K562 (cell line): ENCODE results near the gene TJP2. TPM values are rescaled to one million over a fixed set of nuclear protein-coding genes. Genes with fewer than 3 reads are reported as not detected.

Source experiments
- CREM ChIP-seq: IDR thresholded peaks from 2 replicates; pipeline ENCODE4 v1.6.1; 2014; ENCODE audit warnings: antibody characterized with exemption, low read depth
- CXXC5 ChIP-seq: fragments of 250-450 bp; sonication (Bioruptor Pico); IDR thresholded peaks from 2 replicates; pipeline ENCODE4 v1.8.0; 2022; ENCODE audit warnings: inconsistent platforms, mild to moderate bottlenecking, moderate library complexity
- EGR1 ChIP-seq: fragments of 450-650 bp; conservative IDR thresholded peaks from 2 replicates; pipeline ENCODE4 v1.6.1; 2017; ENCODE audit warnings: mild to moderate bottlenecking
- ELF4 ChIP-seq: fragments of 450-650 bp; formaldehyde crosslinking; IDR thresholded peaks from 2 replicates; pipeline ENCODE4 v1.4.0; 2022; ENCODE audit warnings: missing genetic modification characterization
- ERF ChIP-seq: fragments of 450-650 bp; formaldehyde crosslinking; IDR thresholded peaks from 2 replicates; pipeline ENCODE4 v1.4.0; 2020; ENCODE audit warnings: mild to moderate bottlenecking, mixed read lengths
- ESRRB ChIP-seq: fragments of 250-450 bp; sonication (Bioruptor Pico); IDR thresholded peaks from 2 replicates; pipeline ENCODE4 v1.5.0; 2020; ENCODE audit warnings: mild to moderate bottlenecking, moderate library complexity, borderline replicate concordance
- ETV6 ChIP-seq, 3 experiments: fragments of 150-350 bp in 1 of 3; sonication (generic) in 1 of 3; formaldehyde crosslinking in 1 of 3; IDR thresholded peaks; 2 replicates each; pipeline versions ENCODE4 v1.6.1 to v1.8.0; 2014 to 2022; ENCODE audit warnings: borderline replicate concordance in 2 of 3, low read depth in 2 of 3, antibody characterized with exemption in 1 of 3, low read length in 1 of 3, mild to moderate bottlenecking in 1 of 3, missing genetic modification reagents in 1 of 3
- FOSL1 ChIP-seq: fragments of 200-800 bp; sonication (Bioruptor generic); conservative IDR thresholded peaks from 2 replicates; pipeline ENCODE4 v1.6.1; 2016; ENCODE audit warnings: missing genetic modification characterization, missing compliant biosample characterization
- HMGN3 ChIP-seq: IDR thresholded peaks from 2 replicates; pipeline ENCODE4 v1.6.1; 2011; ENCODE audit warnings: borderline replicate concordance, low read depth, mild to moderate bottlenecking, mixed read lengths, low read length; ENCODE audit not compliant: insufficient read length; ENCODE audit errors: extremely low read depth
- ILK ChIP-seq: fragments of 450-650 bp; IDR thresholded peaks from 2 replicates; pipeline ENCODE4 v1.6.1; 2016; ENCODE audit warnings: missing genetic modification characterization, low read depth, mild to moderate bottlenecking, missing compliant biosample characterization, moderate library complexity, borderline replicate concordance
- KAT2B ChIP-seq: IDR thresholded peaks from one replicate; pipeline ENCODE4 v1.6.1; 2012; ENCODE audit warnings: low read depth, mild to moderate bottlenecking, control low read depth, inconsistent platforms, low read length, moderate library complexity
- MTA2 ChIP-seq: fragments of 450-650 bp; IDR thresholded peaks from 2 replicates; pipeline ENCODE4 v1.6.1; 2016; ENCODE audit warnings: low read depth
- NR2F6 ChIP-seq: fragments of 450-650 bp; formaldehyde crosslinking; IDR thresholded peaks from 2 replicates; pipeline ENCODE4 v1.4.0; 2020; ENCODE audit warnings: mild to moderate bottlenecking
- PHB2 ChIP-seq: fragments of 450-650 bp; IDR thresholded peaks from 2 replicates; pipeline ENCODE4 v1.6.1; 2017; ENCODE audit warnings: low read depth
- RUNX1 ChIP-seq: sonication (generic); IDR thresholded peaks from 2 replicates; pipeline ENCODE4 v1.6.1; 2016; ENCODE audit warnings: antibody characterized with exemption, low read depth
- TAL1 ChIP-seq: fragments of 450-650 bp; IDR thresholded peaks from 2 replicates; pipeline ENCODE4 v1.6.1; 2016; ENCODE audit warnings: mild to moderate bottlenecking
- TCF7L2 ChIP-seq: fragments of 150-350 bp; IDR thresholded peaks from 2 replicates; pipeline ENCODE4 v1.6.1; 2016; ENCODE audit warnings: low read depth, mild to moderate bottlenecking, low read length, moderate library complexity
- THRB ChIP-seq: fragments of 450-650 bp; formaldehyde crosslinking; conservative IDR thresholded peaks from 2 replicates; pipeline ENCODE4 v1.4.0; 2022; ENCODE audit warnings: mild to moderate bottlenecking, missing genetic modification characterization
- ZBTB12 ChIP-seq: fragments of 250-450 bp; sonication (Bioruptor Pico); IDR thresholded peaks from 2 replicates; pipeline ENCODE4 v1.4.0; 2020
- ZBTB33 ChIP-seq: sonication (generic); formaldehyde crosslinking; IDR thresholded peaks from 2 replicates; pipeline ENCODE4 v1.8.1; 2023; ENCODE audit warnings: mild to moderate bottlenecking, missing genetic modification reagents
- ZFPM2 ChIP-seq: fragments of 250-450 bp; sonication (Bioruptor Pico); IDR thresholded peaks from 2 replicates; pipeline ENCODE4 v1.5.1; 2022; ENCODE audit warnings: mild to moderate bottlenecking
- ZNF175 ChIP-seq: fragments of 200-800 bp; sonication (Bioruptor generic); IDR thresholded peaks from 2 replicates; pipeline ENCODE4 v1.6.1; 2016; ENCODE audit warnings: low read depth, mild to moderate bottlenecking, missing genetic modification characterization, missing compliant biosample characterization
- ZNF184 ChIP-seq: sonication (generic); formaldehyde crosslinking; IDR thresholded peaks from 2 replicates; pipeline ENCODE4 v1.5.0; 2020; ENCODE audit warnings: missing genetic modification reagents
- ZNF253 ChIP-seq: fragments of 250-450 bp; sonication (Bioruptor Pico); conservative IDR thresholded peaks from 2 replicates; pipeline ENCODE4 v1.6.1; 2021; ENCODE audit warnings: mild to moderate bottlenecking
- ZNF324 ChIP-seq: fragments of 250-450 bp; sonication (Bioruptor Pico); IDR thresholded peaks from 2 replicates; pipeline ENCODE4 v1.4.0; 2020; ENCODE audit warnings: mild to moderate bottlenecking
- ZNF586 ChIP-seq: fragments of 450-650 bp; formaldehyde crosslinking; conservative IDR thresholded peaks from 2 replicates; pipeline ENCODE4 v1.4.0; 2020; ENCODE audit warnings: mild to moderate bottlenecking, moderate library complexity
- polyA plus RNA-seq, 8 experiments: library from polyadenylated mRNA; depleted of rRNA in 4 of 8; stranded (reverse) in 5 of 8; unstranded in 3 of 8; fragments of >200 nt; fragmentation: Nextera tagmentation in 2 of 8; fragmentation: Illumina TruSeq in 1 of 8; extraction: Ambion mirVana in 2 of 8; extraction: Trizol in 1 of 8; gene quantifications; 2 replicates each; pipeline versions ENCODE4 v1.2.1 to v1.2.3, GENCODE V29; 2011 to 2014; ENCODE audit warnings: inconsistent platforms in 1 of 8, missing spikeins in 1 of 8
- total RNA-seq, 7 experiments: library from RNA; depleted of rRNA in 6 of 7; stranded (reverse); fragments of >200 nt in 6 of 7; fragmentation: Illumina TruSeq in 2 of 7; extraction: Trizol in 2 of 7; gene quantifications; 2 replicates each; pipeline versions ENCODE4 v1.2.1 to v1.2.3, GENCODE V29; 2011 to 2021; ENCODE audit warnings: low replicate concordance in 1 of 7

The TJP2 gene
- total and polyA plus RNA-seq, 9 of the 15 experiments (the other 6 are each of a cell fraction or from before 2014, with no cell fraction given) = 4.0 to 24.1 (median 16.8) TPM

GRCh38 chr9:69215774-69216485 is 41.9 kb downstream of the TJP2 start (continued):
- TF ChIP-seq ERF (CRISPR knock-in tag) (0 out of 2 replicates have a peak, but pooled peaks have one; percentile 32), FOSL1 (peak; percentile 91), ZBTB12 (peak; percentile 11; the same call in 1 of the 2 replicates), MTA2 (peak; percentile 97), RUNX1 (no peak), TAL1 (peak; percentile 98), ZNF586 (CRISPR knock-in tag) (no peak), CREM (0 out of 2 replicates have a peak, but pooled peaks have one; percentile 28), ZNF184 (no peak), ILK (tag) (no peak), ZNF324 (CRISPR knock-in tag) (no peak), ZBTB33 (no peak), PHB2 (peak; percentile 91), ESRRB (no peak), CXXC5 (CRISPR knock-in tag) (peak; percentile 69; the same call in 1 of the 2 replicates), NR2F6 (CRISPR knock-in tag) (no peak), ELF4 (CRISPR knock-in tag) (no peak), TCF7L2 (no peak), EGR1 (no peak), THRB (no peak), HMGN3 (no peak), KAT2B (no peak), ZNF253 (no peak), ZNF175 (peak; percentile 94; the same call in 1 of the 2 replicates), ZFPM2 (CRISPR knock-in tag) (no peak), ETV6 (IDR thresholded peaks at IDR 0.05; ENCODE audit: borderline replicate concordance in 1 of 2, low read depth in 2 of 2, low read length in 1 of 2) (no peak), ETV6 (CRISPR knock-in tag; IDR thresholded peaks at IDR 0.05; ENCODE audit: borderline replicate concordance) (no peak)
